Fibroblast of skin of right biceps (primary cell): ENCODE measurements around the gene SULT2B1.
A peak's percentile ranks its signal among the peaks of the same experiment; 100 is the strongest.

Experiments
- DNase-seq: peaks from one replicate; pipeline ENCODE4 v3.0.0-alpha.2; 2013

The SULT2B1 gene

GRCh38 chr19:48636859-48637448, 85.0 kb downstream of the SULT2B1 start, which contains the start of gene DBP:
DBP (minus strand) TSS chr19:48637379; CDS start chr19:48636994, 385 bp downstream.
- no peak for DNase-seq

DNA sequence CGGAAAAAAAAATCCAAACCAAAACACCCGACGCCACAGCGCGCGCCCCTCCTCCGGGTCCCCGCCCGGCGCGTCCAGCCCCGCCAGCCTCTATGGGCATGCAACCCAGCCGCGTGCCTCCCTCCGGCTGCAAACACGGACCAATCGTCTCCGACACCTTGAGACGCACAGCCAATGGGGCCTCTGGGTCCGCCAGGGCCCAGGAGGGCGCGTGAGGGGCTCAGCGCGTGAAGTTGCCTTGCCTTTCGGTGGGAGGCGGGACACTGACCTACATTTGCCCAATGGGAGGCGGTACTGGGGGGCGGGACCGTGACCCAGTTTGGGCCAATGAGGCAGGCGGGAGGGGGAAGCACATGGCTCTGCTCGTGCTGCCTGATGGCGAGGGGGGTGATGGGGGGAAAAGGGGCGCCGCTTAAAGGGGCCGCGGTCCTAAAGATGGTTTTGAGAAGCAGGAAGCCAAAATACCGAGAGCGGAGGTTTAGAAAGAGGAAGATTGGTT, 85.5 kb downstream of the SULT2B1 start:
- DNase-seq, result peak; percentile 99

GRCh38 chr19:48637948-48638830, 86.2 kb downstream of the SULT2B1 start:
- DNase-seq, result peak; percentile 94

GRCh38 chr19:48638831-48639381, 86.9 kb downstream of the SULT2B1 start:
- no peak for DNase-seq

DNA sequence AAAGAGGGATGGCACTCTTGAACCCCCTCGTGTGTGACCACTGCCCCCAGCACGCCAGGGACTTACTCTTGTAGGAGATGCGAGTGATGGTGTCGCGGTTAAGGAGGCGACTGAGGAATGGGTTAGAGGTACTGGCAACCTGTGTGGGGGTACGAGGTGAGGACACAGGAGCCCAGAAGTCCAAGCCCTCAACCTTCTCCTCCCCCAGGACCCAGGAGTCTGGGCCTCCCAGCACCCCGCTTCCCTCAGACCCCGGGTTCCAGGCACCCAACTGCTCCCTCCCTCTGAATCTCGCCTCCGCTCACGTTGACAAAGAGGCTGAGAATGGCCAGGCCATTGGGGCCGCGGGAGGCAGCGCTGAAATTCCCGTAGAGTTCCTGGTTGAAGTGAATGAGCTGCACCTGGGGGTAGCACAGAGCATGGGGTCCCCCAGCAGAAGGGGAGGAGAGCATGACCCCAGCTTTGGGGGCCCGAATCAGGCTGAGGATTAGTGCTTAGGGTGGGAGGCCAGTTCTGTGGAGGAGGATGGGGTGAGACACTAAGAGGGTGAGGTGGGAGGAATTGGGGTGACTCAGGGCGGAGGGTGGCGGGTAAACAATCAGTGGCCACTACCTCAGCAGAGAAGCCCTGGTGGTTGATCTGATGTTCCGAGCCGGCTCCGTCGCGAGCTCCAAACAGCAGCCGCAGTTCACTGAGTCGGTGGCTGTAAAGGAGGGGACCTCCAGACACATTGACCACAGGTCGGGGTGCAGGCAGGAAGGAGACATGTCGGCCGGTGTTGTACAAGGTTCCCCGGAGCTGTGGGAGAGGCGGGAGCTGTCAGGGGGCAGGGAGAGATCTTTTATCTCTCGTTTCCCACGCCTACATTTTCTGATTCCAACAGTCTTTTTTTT, 87.8 kb downstream of the SULT2B1 start:
- DNase-seq, result no peak

DNA sequence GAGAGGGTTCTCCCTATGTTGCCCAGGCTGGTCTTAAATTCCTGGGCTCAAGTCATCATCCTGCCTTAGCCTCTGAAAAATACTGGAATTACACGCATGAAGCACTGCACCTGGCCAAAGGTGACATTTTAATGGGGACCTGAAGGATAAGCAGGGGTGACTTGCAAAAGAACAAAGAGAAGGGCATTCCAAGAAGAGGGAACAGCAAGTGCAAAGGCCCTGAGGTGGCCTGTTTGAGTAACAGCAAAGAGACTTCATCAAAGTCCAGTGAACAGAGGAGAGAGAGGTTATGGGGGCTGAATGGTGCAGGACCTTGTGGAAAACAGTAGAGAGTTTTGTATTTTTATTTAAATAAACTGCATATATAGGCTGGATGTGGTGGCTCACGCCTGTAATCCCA, 89.9 kb downstream of the SULT2B1 start:
- DNase-seq, result no peak

DNA sequence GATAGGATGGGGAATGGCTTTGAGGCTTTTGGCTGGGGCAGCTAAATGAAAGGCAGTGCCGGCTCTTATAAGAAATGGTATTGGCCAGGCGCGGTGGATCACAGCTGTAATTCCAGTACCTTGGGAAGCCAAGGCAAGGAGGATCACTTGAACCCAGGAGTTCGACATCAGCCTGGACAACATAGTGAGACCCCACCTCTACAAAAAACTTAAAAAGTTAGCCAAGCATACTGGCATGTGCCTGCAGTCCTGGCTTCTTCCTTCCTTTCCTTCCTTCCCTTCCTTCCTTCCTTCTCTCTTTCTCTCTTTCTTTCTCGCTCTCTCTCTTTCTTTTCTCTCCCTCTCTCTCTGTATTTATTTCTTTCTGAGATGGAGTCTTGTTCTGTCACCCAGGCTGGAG, 90.9 kb downstream of the SULT2B1 start:
- no peak for DNase-seq

GRCh38 chr19:48644355-48644754, 92.4 kb downstream of the SULT2B1 start:
- no peak for DNase-seq

DNA sequence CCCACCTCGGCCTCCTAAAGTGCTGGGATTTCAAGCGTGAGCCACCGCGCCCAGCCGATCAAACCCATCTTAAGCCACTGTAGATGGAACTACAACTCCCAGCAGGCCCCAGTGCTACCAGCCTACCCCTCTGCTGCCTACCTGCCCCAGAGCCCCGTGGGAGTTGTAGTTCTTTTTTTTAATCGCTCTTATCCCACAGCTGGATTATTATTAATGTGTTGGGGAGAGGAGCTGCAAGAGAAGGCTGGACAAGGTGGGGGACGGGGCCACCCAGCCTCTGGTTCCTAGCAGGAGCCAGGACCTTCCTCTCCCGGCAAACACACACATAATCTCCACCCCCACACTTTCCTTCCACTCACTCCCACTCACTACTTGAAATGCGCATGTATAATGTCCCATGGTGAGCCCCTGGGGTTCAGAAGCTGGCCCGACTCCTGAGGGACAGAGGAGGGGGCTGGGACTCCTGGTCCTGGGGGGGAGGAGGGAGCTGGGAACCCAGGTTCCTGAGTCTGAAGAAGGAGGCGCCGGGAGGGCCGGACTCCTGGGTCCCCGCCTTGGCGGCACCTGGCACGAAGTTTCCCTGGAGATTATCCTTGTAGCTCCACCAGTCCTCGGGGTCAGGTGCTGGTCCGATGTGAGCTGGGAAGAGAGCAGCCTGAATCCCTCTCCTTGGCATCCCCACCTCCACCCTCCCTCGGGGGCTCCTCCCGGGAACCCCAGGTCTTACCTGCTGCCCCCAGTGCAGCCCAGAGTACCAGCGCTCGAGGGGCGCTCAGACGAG, 93.1 kb downstream of the SULT2B1 start:
- DNase-seq, result peak; percentile 60

DNA sequence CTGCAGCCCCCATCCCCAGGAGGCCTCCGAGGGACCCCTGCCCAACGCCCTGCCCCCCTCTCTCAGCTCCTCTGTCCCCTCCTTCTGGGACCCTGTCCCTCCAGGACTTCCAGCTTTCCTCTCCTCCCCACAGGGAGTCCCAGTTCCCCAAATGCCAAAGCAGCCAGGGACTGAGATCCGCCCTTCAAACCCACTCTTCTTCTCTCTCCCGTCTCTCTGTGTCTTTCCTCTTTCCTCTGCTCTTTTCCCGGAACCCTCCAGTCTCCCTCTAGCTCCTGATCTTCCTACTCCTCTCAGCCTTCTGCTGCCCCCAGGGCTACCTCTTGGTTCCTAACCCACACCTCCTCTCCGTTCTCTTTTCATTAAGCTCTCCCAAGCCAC, 93.6 kb downstream of the SULT2B1 start:
- no peak for DNase-seq

GRCh38 chr19:48646001-48646721, 94.2 kb downstream of the SULT2B1 start, which contains the start of gene CA11:
CA11 (minus strand) TSS chr19:48646187; CDS start chr19:48645632, 555 bp downstream.
- DNase-seq, result peak; percentile 79

GRCh38 chr19:48646722-48647216, 94.8 kb downstream of the SULT2B1 start:
- DNase-seq, result no peak

DNA sequence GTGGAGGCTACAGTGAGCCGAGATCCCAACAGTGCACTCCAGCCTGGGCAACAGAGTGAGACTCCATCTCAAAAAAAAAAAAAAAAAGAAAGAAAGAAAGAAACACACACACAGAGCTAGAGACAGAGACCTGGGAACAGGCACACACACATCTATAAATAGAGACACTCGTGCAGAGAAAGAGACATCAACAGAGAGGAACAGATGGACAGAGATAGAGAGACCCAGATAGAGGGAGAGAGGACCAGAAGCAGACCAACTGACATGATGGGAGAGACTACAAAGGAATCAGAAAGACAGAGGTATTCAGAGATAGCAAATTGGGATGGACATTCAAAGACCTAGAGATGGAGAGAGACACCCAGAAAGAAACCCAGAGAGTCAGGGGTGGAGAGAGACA, 96.2 kb downstream of the SULT2B1 start:
- DNase-seq, result no peak
